ENCODE data around the gene ABHD16A. TPM values are rescaled to one million over a fixed set of nuclear protein-coding genes. Genes with fewer than 3 reads are reported as not detected.

ABHD16A gene
- total and polyA plus RNA-seq, 10 of the 15 experiments (the other 5 are each of a cell fraction or from before 2014, with no cell fraction given), result 7.5 to 43.0 (median 32.9) TPM

GRCh38 chr6:31702819-31703716, at the start of gene ABHD16A (continued):
- TF ChIP-seq LARP7 (IDR thresholded peaks at IDR 0.05) (0 out of 2 replicates have a peak, but pooled peaks have one; percentile 56), SREBF2 (IDR thresholded peaks at IDR 0.05; ENCODE audit: low read length) (peak; percentile 73; the same call in 1 of the 2 replicates), CBX5 (IDR thresholded peaks at IDR 0.05; ENCODE audit: low read depth) (no peak), IKZF1 (conservative IDR thresholded peaks at IDR 0.05) (peak; percentile 60), NBN (IDR thresholded peaks at IDR 0.05) (peak; percentile 76), SRF (IDR thresholded peaks at IDR 0.05; ENCODE audit: low read depth in 2 of 2, low read length in 2 of 2) (peak; percentile 27 to 89; a peak in 3 of 4 replicates), DPF2 (IDR thresholded peaks at IDR 0.05) (peak; percentile 41; the same call in 1 of the 2 replicates), YBX1 (IDR thresholded peaks at IDR 0.05) (no peak), KLF5 (IDR thresholded peaks at IDR 0.05; ENCODE audit: partially characterized antibody) (peak; percentile 98), TCF7 (IDR thresholded peaks at IDR 0.05; ENCODE audit: borderline replicate concordance) (no peak), RELA (IDR thresholded peaks at IDR 0.05; ENCODE audit: borderline replicate concordance, partially characterized antibody) (no peak), POLR2AphosphoS5 (IDR thresholded peaks at IDR 0.05; ENCODE audit: low read length) (peak; percentile 82), YY1 (IDR thresholded peaks at IDR 0.05; ENCODE audit: low read depth, low read length) (peak; percentile 79), PML (IDR thresholded peaks at IDR 0.05; ENCODE audit: low read length) (peak; percentile 91), E2F4 (IDR thresholded peaks at IDR 0.05; ENCODE audit: low read depth, low read length) (no peak; the same call in 1 of the 2 replicates), SP1 (IDR thresholded peaks at IDR 0.05; ENCODE audit: low read depth, low read length) (no peak), MEF2B (IDR thresholded peaks at IDR 0.05; ENCODE audit: partially characterized antibody, poor library complexity, severe bottlenecking) (no peak), ZSCAN29 (IDR thresholded peaks at IDR 0.05) (no peak), IRF3 (IDR thresholded peaks at IDR 0.05) (no peak), NFIC (IDR thresholded peaks at IDR 0.05; ENCODE audit: low read depth, low read length) (no peak), BCL11A (IDR thresholded peaks at IDR 0.05; ENCODE audit: low read depth, low read length) (0 out of 2 replicates have a peak, but pooled peaks have one; percentile 7), MXI1 (IDR thresholded peaks at IDR 0.05; ENCODE audit: low read depth, low read length) (peak; percentile 100), ZBTB40 (IDR thresholded peaks at IDR 0.05; ENCODE audit: borderline replicate concordance) (no peak; the same call in 1 of the 2 replicates), HDAC2 (IDR thresholded peaks at IDR 0.05) (no peak), MYC (IDR thresholded peaks at IDR 0.05; ENCODE audit: insufficient read depth, insufficient read length, insufficient replicate concordance, low read length, severe bottlenecking) (no peak), BRCA1 (IDR thresholded peaks at IDR 0.05; ENCODE audit: low read depth, low read length) (no peak), JUNB (IDR thresholded peaks at IDR 0.05) (no peak)
